Measurements from ENCODE around the gene POU2AF2. TPM values are rescaled to one million over a fixed set of nuclear protein-coding genes. Genes with fewer than 3 reads are reported as not detected.

Gene POU2AF2
- total and polyA plus RNA-seq, 2 donors (not counting 3 experiments of a cell fraction or from before 2014, with no cell fraction given): not detected

DNA sequence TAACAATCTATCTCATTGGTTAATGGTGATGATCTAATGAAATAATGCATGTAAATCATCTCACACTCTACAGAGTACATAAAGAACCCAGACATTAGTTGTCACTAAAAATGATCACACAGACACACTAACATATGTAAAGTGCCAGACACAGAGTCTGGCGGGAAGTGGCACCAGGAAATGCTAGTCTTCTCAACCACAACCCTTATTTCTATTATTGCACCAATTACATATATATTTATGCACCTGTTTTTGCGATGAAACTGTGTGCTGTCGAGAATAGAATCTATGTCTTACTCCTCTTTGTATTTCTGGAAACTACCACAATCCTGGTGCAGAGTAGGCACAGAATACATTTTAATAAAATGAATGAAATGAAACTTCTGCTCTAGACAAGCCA is 26.9 kb downstream of the POU2AF2 start:
- no peak overlapping the region for H3K27ac ChIP-seq (ENCODE audit: insufficient read depth, low read depth, low read length)
- no peaks in the 10 kb centered on the region for H3K79me2 ChIP-seq (ENCODE audit: control insufficient read depth, insufficient read depth, low read length)
- DNase-seq (ENCODE audit: low read depth, low spot score) (no peak), FAIRE-seq (no peak)
- H3K9me3 ChIP-seq (replicated peaks; ENCODE audit: control insufficient read depth, insufficient read depth, low read length): no peaks in the 10 kb centered on the region
- H3K9me1 ChIP-seq (replicated peaks; ENCODE audit: control insufficient read depth, extremely low read depth, insufficient read depth, low read length): no peaks in the 10 kb centered on the region
- BruUV-seq (replicated peaks): no TSS peak
- intact Hi-C loops (cut with micrococcal nuclease): no loop called here
- H3K4me1 ChIP-seq (ENCODE audit: control insufficient read depth, extremely low read depth, insufficient read depth, low read length): no peaks in the 10 kb centered on the region
- ChIA-PET POLR2A (no interaction called here), CTCF (interaction anchor here (0.9 to 1.0 kb wide), 2 partner anchors 10 to 11 kb away, joined by 3 read pairs; no protein-coding TSS in a partner anchor)
- no peak overlapping the region for H2AFZ ChIP-seq (ENCODE audit: low read depth, low read length)
- no peaks in the 10 kb centered on the region for H3K36me3 ChIP-seq (ENCODE audit: control insufficient read depth in 2 of 2, extremely low read depth in 1 of 2, insufficient read depth in 2 of 2, low read length in 2 of 2)
- dilution Hi-C loops (cut with MboI; ENCODE audit: extremely low pct_ligation_motif_present, low sequenced_read_pairs): no loop called here
- no peak overlapping the region for H3K9ac ChIP-seq (replicated peaks; ENCODE audit: extremely low read depth, insufficient read depth, low read length)
- no peak overlapping the region for H3K4me3 ChIP-seq (replicated peaks in 1 of 3; ENCODE audit: insufficient read depth in 1 of 3, low read depth in 1 of 3, low read length in 3 of 3)
- no peak overlapping the region for H3K4me2 ChIP-seq (ENCODE audit: insufficient read depth, low read length)
- no peaks in the 10 kb centered on the region for H4K20me1 ChIP-seq (replicated peaks; ENCODE audit: control insufficient read depth, extremely low read depth, insufficient read depth, low read length)
- peaks cover 0 to 2% of the 10 kb centered on the region in 2 experiments for H3K27me3 ChIP-seq (ENCODE audit: control insufficient read depth in 2 of 2, insufficient read depth in 2 of 2, low read length in 2 of 2)
- TF ChIP-seq, protein P1, sequence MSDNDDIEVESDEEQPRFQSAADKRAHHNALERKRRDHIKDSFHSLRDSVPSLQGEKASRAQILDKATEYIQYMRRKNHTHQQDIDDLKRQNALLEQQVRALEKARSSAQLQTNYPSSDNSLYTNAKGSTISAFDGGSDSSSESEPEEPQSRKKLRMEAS (IDR thresholded peaks at IDR 0.05; ENCODE audit: insufficient read depth, insufficient read length): no peak
- TF ChIP-seq GATA2 (IDR thresholded peaks at IDR 0.05; ENCODE audit: insufficient read depth, insufficient read length, low read depth, low read length) (no peak), JUN (IDR thresholded peaks at IDR 0.05; ENCODE audit: borderline replicate concordance, insufficient read depth, insufficient read length, low read depth) (no peak), MYC (IDR thresholded peaks at IDR 0.05; ENCODE audit: low read depth, low read length) (no peak), POLR2A (IDR thresholded peaks at IDR 0.05; ENCODE audit: low read depth, low read length) (no peak), EZH2 (IDR thresholded peaks at IDR 0.05; ENCODE audit: borderline replicate concordance, low read depth, low read length, severe bottlenecking) (no peak), FOS (IDR thresholded peaks at IDR 0.05; ENCODE audit: borderline replicate concordance, insufficient read depth, low read length) (no peak), POLR2AphosphoS5 (IDR thresholded peaks at IDR 0.05; ENCODE audit: insufficient read depth, low read depth, low read length) (no peak)
- TF ChIP-seq, protein P2, sequence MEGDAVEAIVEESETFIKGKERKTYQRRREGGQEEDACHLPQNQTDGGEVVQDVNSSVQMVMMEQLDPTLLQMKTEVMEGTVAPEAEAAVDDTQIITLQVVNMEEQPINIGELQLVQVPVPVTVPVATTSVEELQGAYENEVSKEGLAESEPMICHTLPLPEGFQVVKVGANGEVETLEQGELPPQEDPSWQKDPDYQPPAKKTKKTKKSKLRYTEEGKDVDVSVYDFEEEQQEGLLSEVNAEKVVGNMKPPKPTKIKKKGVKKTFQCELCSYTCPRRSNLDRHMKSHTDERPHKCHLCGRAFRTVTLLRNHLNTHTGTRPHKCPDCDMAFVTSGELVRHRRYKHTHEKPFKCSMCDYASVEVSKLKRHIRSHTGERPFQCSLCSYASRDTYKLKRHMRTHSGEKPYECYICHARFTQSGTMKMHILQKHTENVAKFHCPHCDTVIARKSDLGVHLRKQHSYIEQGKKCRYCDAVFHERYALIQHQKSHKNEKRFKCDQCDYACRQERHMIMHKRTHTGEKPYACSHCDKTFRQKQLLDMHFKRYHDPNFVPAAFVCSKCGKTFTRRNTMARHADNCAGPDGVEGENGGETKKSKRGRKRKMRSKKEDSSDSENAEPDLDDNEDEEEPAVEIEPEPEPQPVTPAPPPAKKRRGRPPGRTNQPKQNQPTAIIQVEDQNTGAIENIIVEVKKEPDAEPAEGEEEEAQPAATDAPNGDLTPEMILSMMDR (IDR thresholded peaks at IDR 0.05; ENCODE audit: extremely low read depth in 1 of 2, insufficient read depth in 1 of 2, low read depth in 1 of 2, low read length in 2 of 2): no peak

Measured in endothelial cell of umbilical vein (primary cell).